IPS DF 6.9 (cell line): ENCODE measurements around the gene KHSRP.

Experiments
- DNase-seq: peaks from one replicate; pipeline ENCODE4 v3.0.0-alpha.2; 2013; ENCODE audit warnings: low read depth, low spot score
- H3K27ac ChIP-seq: one replicate; pipeline ENCODE4 v1.5.1; 2013; ENCODE audit warnings: low read length, control low read depth
- H3K27me3 ChIP-seq: 2 replicates; pipeline ENCODE4 v1.6.1; 2013; ENCODE audit warnings: mild to moderate bottlenecking, low read length; ENCODE audit not compliant: control insufficient read depth, insufficient read depth
- H3K36me3 ChIP-seq: 2 replicates; pipeline ENCODE4 v1.6.1; 2013; ENCODE audit warnings: low read length; ENCODE audit not compliant: control insufficient read depth, insufficient read depth
- H3K4me1 ChIP-seq: 2 replicates; pipeline ENCODE4 v1.6.1; 2013; ENCODE audit warnings: low read length; ENCODE audit not compliant: control insufficient read depth, insufficient read depth
- H3K4me3 ChIP-seq: 2 replicates; pipeline ENCODE4 v1.5.1; 2013; ENCODE audit warnings: mild to moderate bottlenecking, low read length
- H3K9me3 ChIP-seq: 2 replicates; pipeline ENCODE4 v1.6.1; 2013; ENCODE audit warnings: low read length, inconsistent platforms; ENCODE audit not compliant: control insufficient read depth, insufficient read depth
- WGBS: extraction: QIAGEN DNeasy Blood & Tissue Kit; methylation state at CpG from one replicate; pipeline ENCODE4 v1.1.7; 2013; ENCODE audit warnings: mixed read lengths, missing lambda C conversion rate; ENCODE audit not compliant: insufficient read length, insufficient coverage; 5-methylcytosine and 5-hydroxymethylcytosine counted together

KHSRP gene

GRCh38 chr19:6387372-6387771 is 37.2 kb downstream of the KHSRP start:
- Histone ChIP-seq H3K27ac (no peak overlapping the region), H3K4me1 (peaks cover 2% of the 10 kb centered on the region), H3K9me3 (no peaks in the 10 kb centered on the region), H3K36me3 (peaks cover 29% of the 10 kb centered on the region), H3K4me3 (no peak overlapping the region), H3K27me3 (no peaks in the 10 kb centered on the region)
- no peak for DNase-seq
- no CpG with 5 or more reads among the region's 19 CpGs for WGBS

- Histone ChIP-seq H3K4me1 (no peaks in the 10 kb centered on the region), H3K27me3 (no peaks in the 10 kb centered on the region), H3K36me3 (peaks cover 55% of the 10 kb centered on the region), H3K9me3 (no peaks in the 10 kb centered on the region; the same call in 1 of the 2 replicates), H3K27ac (no peak overlapping the region), H3K4me3 (no peak overlapping the region)
- DNase-seq: no peak
- no CpG with 5 or more reads among the region's 4 CpGs for WGBS
Observed at GRCh38 chr19:6384381-6384780, 40.2 kb downstream of the KHSRP start.

- peaks cover 46% of the 10 kb centered on the region for H3K36me3 ChIP-seq
- no peak overlapping the region for H3K4me3 ChIP-seq
- no peaks in the 10 kb centered on the region; the same call in 1 of the 2 replicates for H3K9me3 ChIP-seq
- H3K27ac ChIP-seq: no peak overlapping the region
- H3K4me1 ChIP-seq: no peaks in the 10 kb centered on the region
- WGBS: no CpG with 5 or more reads among the region's 19 CpGs
- no peaks in the 10 kb centered on the region for H3K27me3 ChIP-seq
- DNase-seq: no peak
Observed at GRCh38 chr19:6383188-6383587, 41.4 kb downstream of the KHSRP start.

GRCh38 chr19:6381030-6381750 is 43.4 kb downstream of the KHSRP start:
- Histone ChIP-seq H3K9me3 (no peaks in the 10 kb centered on the region; the same call in 1 of the 2 replicates), H3K36me3 (peaks cover 36% of the 10 kb centered on the region), H3K4me3 (no peak overlapping the region), H3K27ac (no peak overlapping the region), H3K4me1 (no peaks in the 10 kb centered on the region), H3K27me3 (no peaks in the 10 kb centered on the region)
- DNase-seq: no peak
- no CpG with 5 or more reads among the region's 40 CpGs for WGBS

GRCh38 chr19:6379744-6380143 is 44.9 kb downstream of the KHSRP start:
- Histone ChIP-seq H3K9me3 (no peaks in the 10 kb centered on the region; the same call in 1 of the 2 replicates), H3K4me1 (no peaks in the 10 kb centered on the region; the same call in 1 of the 2 replicates), H3K27ac (no peak overlapping the region), H3K36me3 (peaks cover 40% of the 10 kb centered on the region), H3K4me3 (no peak overlapping the region), H3K27me3 (no peaks in the 10 kb centered on the region)
- no peak for DNase-seq
- WGBS: no CpG with 5 or more reads among the region's 3 CpGs

- H3K9me3 ChIP-seq: no peaks in the 10 kb centered on the region; the same call in 1 of the 2 replicates
- peaks cover 2% of the 10 kb centered on the region for H3K4me1 ChIP-seq
- no peak for DNase-seq
- H3K36me3 ChIP-seq: peaks cover 41% of the 10 kb centered on the region
- no peak overlapping the region for H3K27ac ChIP-seq
- WGBS: no CpG with 5 or more reads among the region's 9 CpGs
- H3K27me3 ChIP-seq: no peaks in the 10 kb centered on the region
- H3K4me3 ChIP-seq: no peak overlapping the region
Observed at GRCh38 chr19:6378486-6378885, 46.1 kb downstream of the KHSRP start.

GRCh38 chr19:6378041-6378440 is 46.6 kb downstream of the KHSRP start:
- WGBS: no CpG with 5 or more reads among the region's 6 CpGs
- no peaks in the 10 kb centered on the region for H3K27me3 ChIP-seq
- peaks cover 2% of the 10 kb centered on the region for H3K4me1 ChIP-seq
- H3K36me3 ChIP-seq: peaks cover 37% of the 10 kb centered on the region
- H3K27ac ChIP-seq: no peak overlapping the region
- no peak overlapping the region for H3K4me3 ChIP-seq
- no peaks in the 10 kb centered on the region; the same call in 1 of the 2 replicates for H3K9me3 ChIP-seq
- DNase-seq: no peak

GRCh38 chr19:6376512-6377190 is 48.0 kb downstream of the KHSRP start:
- DNase-seq: no peak
- Histone ChIP-seq H3K27ac (no peak overlapping the region), H3K36me3 (peaks cover 29% of the 10 kb centered on the region), H3K4me1 (peaks cover 2% of the 10 kb centered on the region), H3K9me3 (no peaks in the 10 kb centered on the region; the same call in 1 of the 2 replicates), H3K4me3 (no peak overlapping the region), H3K27me3 (no peaks in the 10 kb centered on the region)
- WGBS: no CpG with 5 or more reads among the region's 19 CpGs

- no peak within 1 kb of the TSS for H3K4me3 ChIP-seq
- no peaks in the 10 kb centered on the region; the same call in 1 of the 2 replicates for H3K9me3 ChIP-seq
- H3K27me3 ChIP-seq: no peaks in the 10 kb centered on the region
- no CpG with 5 or more reads among the region's 25 CpGs for WGBS
- no peak for DNase-seq
- H3K36me3 ChIP-seq: peaks cover 18% of the 10 kb centered on the region
- no peak within 1 kb of the TSS for H3K27ac ChIP-seq
- peaks cover 2% of the 10 kb centered on the region for H3K4me1 ChIP-seq
Observed at GRCh38 chr19:6375411-6376010, 49.1 kb downstream of the KHSRP start, which contains the start of gene PSPN. Gene PSPN, minus strand, starts transcription at chr19:6375933. Its CDS starts 84 bp downstream, at chr19:6375849.

- peaks cover 2% of the 10 kb centered on the region for H3K4me1 ChIP-seq
- H3K27ac ChIP-seq: no peak overlapping the region
- WGBS: no CpG with 5 or more reads among the region's 29 CpGs
- DNase-seq: no peak
- no peaks in the 10 kb centered on the region; the same call in 1 of the 2 replicates for H3K9me3 ChIP-seq
- H3K4me3 ChIP-seq: no peak overlapping the region
- no peaks in the 10 kb centered on the region for H3K27me3 ChIP-seq
- H3K36me3 ChIP-seq: peaks cover 11% of the 10 kb centered on the region
Observed at GRCh38 chr19:6374711-6375410, 49.8 kb downstream of the KHSRP start.
